Endothelial cell of umbilical vein (primary cell): Measurements from ENCODE around the gene ADGRG7.

Experiments
- EZH2 ChIP-seq: IDR thresholded peaks from 2 replicates; pipeline ENCODE4 v1.6.1; 2012; ENCODE audit warnings: borderline replicate concordance, low read depth, mild to moderate bottlenecking, moderate library complexity, low read length, inconsistent platforms; ENCODE audit not compliant: severe bottlenecking
- GATA2 ChIP-seq: IDR thresholded peaks from 2 replicates; pipeline ENCODE4 v1.7.0; 2011; ENCODE audit warnings: low read depth, mild to moderate bottlenecking, moderate library complexity, mixed read lengths, low read length; ENCODE audit not compliant: insufficient read length, insufficient read depth
- TF ChIP-seq, protein P1 (sequence below), 2 donors: IDR thresholded peaks; 1 replicate in 1 of 2; 2 replicates in 1 of 2; pipeline ENCODE4 v1.5.1; 2011; ENCODE audit warnings: low read length in 2 of 2, mild to moderate bottlenecking in 2 of 2, moderate library complexity in 2 of 2, control low read depth in 1 of 2, inconsistent platforms in 1 of 2, low read depth in 1 of 2; ENCODE audit not compliant: insufficient read depth in 1 of 2; ENCODE audit errors: extremely low read depth in 1 of 2
- TF ChIP-seq, protein P2 (sequence below): IDR thresholded peaks from 2 replicates; pipeline ENCODE4 v1.6.1; 2011; ENCODE audit not compliant: insufficient read depth, insufficient read length

DNA sequence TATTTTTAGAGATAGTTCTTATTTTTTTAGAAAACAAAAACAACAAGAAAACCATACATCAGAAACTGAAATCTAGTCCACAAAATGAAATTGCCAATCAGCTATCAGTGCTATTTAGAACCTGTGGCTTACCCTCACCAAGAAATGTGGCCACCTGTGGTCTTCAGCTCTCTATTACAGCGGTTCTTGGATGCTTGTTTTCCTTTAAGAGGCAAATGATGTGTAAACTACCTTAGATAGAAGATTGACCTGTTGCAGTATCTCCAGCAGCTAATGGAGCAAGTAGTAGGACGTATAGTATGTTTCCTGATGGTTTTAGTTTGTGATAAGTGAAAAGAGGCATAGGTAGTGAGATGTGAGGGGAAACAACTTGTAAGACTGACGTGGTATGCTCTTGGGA, 121.1 kb downstream of the ADGRG7 start:
- TF ChIP-seq, protein P1, sequence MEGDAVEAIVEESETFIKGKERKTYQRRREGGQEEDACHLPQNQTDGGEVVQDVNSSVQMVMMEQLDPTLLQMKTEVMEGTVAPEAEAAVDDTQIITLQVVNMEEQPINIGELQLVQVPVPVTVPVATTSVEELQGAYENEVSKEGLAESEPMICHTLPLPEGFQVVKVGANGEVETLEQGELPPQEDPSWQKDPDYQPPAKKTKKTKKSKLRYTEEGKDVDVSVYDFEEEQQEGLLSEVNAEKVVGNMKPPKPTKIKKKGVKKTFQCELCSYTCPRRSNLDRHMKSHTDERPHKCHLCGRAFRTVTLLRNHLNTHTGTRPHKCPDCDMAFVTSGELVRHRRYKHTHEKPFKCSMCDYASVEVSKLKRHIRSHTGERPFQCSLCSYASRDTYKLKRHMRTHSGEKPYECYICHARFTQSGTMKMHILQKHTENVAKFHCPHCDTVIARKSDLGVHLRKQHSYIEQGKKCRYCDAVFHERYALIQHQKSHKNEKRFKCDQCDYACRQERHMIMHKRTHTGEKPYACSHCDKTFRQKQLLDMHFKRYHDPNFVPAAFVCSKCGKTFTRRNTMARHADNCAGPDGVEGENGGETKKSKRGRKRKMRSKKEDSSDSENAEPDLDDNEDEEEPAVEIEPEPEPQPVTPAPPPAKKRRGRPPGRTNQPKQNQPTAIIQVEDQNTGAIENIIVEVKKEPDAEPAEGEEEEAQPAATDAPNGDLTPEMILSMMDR (IDR thresholded peaks at IDR 0.05; ENCODE audit: extremely low read depth in 1 of 2, insufficient read depth in 1 of 2, low read depth in 1 of 2, low read length in 2 of 2), result no peak
- no peak for TF ChIP-seq GATA2
- TF ChIP-seq EZH2, result no peak
- TF ChIP-seq, protein P2, sequence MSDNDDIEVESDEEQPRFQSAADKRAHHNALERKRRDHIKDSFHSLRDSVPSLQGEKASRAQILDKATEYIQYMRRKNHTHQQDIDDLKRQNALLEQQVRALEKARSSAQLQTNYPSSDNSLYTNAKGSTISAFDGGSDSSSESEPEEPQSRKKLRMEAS, result no peak
